CD4-positive, alpha-beta T cell treated with Interleukin-12 subunit alpha and Interleukin-12 subunit beta, for 1 hour (primary cell): ENCODE data around the gene BCAS1.

Experiments used
- DNase-seq: peaks from one replicate; pipeline ENCODE4 v3.0.0-alpha.2; 2020

The BCAS1 gene

DNA sequence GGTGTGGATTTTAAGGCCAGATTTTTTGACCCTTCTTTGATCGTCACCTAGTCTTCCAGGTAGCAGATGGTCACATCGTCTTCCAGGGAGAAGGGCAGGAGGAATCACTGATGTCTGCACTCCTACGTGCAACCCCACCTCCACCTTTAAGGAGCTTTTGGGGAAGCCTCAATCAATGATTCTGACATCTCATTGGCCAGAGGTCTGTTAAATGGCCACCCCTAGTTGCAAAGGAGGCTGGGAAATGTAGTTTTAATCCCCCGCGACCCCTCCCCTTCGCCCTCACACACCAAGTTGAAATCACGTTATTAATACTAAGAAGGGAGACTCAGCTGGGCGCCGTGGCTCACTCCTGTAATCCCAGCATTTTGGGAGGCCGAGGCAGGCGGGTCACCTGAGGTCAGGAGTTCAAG lies 151.4 kb downstream of the BCAS1 start:
- no peak for DNase-seq

GRCh38 chr20:53918020-53918311 lies 152.4 kb downstream of the BCAS1 start:
- no peak for DNase-seq

- DNase-seq = no peak
Measured at GRCh38 chr20:53917145-53918019, 153.0 kb downstream of the BCAS1 start.

DNA sequence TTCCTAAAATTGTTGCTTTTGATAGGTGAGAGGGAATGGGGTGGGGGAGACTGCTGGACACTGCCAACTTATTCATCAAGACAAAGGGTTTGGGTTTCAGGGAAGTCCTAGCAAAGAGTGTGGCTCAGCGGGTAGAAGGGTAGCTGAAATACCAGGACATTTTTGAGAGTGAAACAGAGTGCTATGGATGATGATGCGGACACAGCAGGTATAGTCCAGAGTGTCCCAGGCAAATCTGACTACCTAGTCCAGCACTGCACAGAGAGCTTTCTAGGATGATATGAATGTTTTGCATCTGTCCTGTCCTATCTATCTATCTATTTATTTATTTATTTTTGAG lies 154.3 kb downstream of the BCAS1 start:
- no peak for DNase-seq

GRCh38 chr20:53915446-53916172 lies 154.8 kb downstream of the BCAS1 start:
- DNase-seq = peak; percentile 93

DNA sequence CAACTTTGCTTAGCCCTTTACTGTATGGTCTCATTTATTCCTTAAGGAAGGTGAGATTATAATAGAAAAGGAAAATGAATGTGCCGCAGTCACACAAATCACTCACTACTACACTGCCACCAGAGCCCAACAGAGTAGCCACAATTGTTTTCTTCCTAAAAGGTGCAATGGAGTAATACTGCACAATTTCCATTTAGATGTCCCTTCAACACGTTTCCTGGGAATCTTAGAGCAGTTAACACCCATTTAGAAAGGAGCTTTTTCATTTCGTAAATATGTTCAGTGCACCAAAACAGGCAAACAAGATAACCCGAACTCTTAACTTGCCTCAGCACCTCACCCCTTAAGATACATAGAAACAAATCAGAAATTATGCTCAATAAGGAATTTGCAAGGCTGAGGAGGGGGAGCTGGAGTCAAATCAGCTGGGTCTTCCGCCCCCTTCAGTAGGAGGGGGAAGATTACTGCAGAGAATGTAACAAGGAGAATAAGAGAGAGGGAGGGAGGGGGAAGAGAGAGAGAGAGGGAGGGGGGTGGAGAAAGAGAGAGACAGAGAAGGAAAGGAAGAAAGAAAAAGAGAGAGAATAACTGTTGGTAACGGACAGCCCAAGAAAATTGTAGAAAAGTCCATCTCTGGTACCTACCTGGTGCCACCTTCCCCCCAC lies 155.5 kb downstream of the BCAS1 start:
- no peak for DNase-seq

DNA sequence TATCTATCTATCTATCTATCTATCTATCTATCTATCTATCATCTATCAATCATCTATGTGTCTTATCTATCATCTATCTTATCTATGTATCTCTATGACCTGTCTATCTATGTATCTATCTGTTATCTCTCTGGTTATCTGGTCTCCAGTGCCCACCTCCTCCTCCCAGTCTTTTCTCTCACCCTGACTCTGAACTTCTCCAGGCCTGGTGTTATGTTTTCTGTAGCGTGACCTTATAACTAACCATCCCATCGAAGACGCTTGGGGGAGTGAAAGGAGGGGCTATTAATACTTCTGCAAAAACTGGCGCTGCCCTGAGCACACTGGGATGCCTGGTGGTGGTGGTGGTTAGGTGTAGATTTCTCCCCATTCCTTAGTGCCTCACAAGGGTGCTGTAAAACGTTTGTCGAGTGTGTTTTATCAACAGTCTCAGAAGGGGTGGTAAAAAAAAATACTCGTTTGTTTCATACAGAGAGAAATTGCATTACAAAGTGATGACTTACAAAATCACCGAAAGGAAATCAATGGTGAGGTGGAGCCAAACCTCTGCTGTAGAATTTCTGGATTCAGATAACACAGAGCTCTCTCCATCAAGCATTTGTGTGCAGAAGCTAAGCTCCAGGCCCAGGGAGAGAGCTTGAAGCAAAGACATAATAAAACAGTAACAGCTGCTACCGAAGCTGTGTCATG lies 156.2 kb downstream of the BCAS1 start:
- no peak for DNase-seq

GRCh38 chr20:53911301-53911700 lies 159.1 kb downstream of the BCAS1 start:
- DNase-seq = no peak

DNA sequence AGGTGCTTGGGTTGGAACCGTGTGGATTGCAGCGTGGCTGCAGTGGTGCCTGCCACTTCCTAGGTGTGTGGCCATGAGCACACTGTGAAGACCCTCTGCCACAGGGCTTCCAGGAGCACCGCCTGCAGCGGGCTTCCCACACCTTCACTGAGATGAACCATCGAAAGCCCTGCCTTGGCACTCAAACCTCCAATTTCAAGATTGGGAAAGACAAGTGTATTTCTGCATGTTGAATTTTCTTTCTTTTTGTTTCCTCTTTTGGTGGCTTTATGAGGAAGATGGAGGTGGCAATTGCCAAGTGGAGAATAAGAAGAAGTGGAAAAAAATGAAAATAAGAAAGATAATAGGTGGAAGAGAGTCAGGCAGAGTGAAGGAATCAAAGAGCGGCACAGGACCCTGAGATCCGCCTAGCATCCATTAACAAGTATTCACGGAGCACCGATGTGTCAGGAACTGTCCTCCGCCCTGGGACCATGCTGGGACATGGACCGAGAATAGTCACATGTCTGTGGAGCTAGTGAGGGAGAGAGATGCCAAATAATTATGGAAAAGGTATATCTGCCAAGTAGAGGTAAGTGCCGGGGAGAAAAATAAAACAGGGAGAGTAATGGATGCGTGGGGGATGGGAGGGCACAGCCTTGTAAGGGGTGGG lies 159.9 kb downstream of the BCAS1 start:
- DNase-seq = no peak

GRCh38 chr20:53907968-53908751 lies 162.2 kb downstream of the BCAS1 start:
- DNase-seq = no peak

- no peak for DNase-seq
Measured at GRCh38 chr20:53905820-53906191, 164.6 kb downstream of the BCAS1 start.

GRCh38 chr20:53905019-53905819 lies 165.2 kb downstream of the BCAS1 start:
- DNase-seq = no peak

- no peak for DNase-seq
Measured at GRCh38 chr20:53904261-53904660, 166.1 kb downstream of the BCAS1 start.

GRCh38 chr20:53903652-53903987 lies 166.8 kb downstream of the BCAS1 start:
- DNase-seq = no peak

DNA sequence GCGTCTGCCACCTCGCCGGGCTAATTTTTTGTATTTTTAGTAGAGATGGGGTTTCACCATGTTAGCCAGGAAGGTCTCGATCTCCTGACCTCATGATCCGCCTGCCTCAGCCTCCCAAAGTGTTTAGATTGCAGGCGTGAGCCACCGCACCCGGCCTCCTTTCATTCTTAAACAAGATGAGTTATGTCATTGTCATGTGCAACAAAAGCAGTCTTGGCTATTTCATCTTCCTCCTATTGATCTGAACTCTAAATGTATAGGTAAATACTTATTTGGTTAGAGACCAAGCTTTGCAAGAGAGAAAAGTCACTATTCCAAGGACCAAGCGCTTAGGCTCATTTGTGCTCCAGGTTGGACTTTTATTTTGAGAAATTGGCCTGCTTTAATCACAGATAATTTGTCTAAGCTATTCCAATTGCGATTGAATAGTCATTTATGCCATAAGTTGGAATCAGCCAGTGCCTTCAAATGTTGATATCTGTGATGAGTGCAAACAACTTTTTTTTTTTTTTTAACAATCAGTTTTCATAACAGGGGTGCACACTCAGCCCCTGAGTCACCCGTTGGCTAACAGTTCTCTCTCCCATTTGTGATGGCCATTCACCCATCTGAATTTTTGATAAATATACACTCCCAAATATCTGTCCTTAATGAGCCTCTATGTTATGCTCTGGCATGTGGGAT lies 167.3 kb downstream of the BCAS1 start:
- DNase-seq = no peak

DNA sequence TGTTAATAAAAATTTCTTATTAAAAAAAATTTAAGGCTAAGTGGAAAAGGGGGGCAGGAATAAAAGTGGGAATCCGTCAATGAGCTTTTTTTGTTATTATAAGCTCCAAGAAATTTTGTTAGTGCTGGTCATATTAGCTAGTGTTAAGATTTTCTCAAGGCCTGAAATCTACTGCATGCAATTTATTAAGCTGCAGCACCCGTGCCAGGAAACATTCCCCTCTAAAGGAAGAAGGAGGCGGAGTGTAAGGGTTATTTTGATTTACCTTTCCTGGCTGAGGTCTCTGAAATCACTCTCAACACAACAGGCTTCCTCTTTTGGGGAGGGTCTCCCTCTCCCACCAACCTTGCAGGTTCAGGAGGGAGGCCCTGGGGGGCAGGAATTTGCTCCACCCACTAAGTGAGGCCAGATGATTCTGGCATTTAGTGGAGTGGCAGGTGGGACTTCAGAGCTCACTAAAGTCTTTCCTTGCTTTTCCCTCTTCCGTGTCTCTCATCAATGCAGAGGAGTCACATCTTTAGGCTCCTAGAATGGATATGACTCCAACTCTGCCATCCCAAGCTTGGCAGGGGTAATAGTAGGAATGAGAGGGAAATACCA lies 168.8 kb downstream of the BCAS1 start:
- no peak for DNase-seq

- no peak for DNase-seq
Measured at GRCh38 chr20:53901064-53901463, 169.3 kb downstream of the BCAS1 start.

DNA sequence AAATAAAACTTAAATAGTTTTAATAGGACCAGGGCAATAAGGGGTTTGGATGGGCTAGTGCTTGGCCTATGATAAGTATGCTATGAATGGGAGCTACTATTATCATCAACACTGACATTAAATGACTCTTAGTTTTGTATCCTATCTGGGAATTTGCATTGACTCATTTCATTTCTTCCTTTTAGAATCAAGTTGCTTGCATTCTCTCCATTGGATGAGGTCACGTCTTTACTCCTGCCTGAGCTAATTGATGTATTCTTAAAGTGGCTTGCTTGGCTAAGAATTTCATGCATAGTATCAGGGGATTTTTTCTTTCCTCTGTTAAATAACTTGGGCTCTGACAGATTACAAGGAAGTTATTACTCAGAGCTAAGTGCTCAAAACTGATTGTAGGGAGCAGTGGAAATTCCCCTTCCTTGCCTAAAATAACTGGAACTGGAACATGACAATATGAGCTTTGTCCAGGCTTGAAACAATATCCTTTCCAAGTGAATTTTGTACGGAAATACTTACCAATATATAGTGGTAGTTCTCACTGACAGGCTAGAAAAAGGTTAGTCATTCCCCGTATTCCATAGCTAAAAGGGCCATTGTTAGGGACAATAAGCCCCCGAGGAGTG lies 169.9 kb downstream of the BCAS1 start:
- DNase-seq = no peak

DNA sequence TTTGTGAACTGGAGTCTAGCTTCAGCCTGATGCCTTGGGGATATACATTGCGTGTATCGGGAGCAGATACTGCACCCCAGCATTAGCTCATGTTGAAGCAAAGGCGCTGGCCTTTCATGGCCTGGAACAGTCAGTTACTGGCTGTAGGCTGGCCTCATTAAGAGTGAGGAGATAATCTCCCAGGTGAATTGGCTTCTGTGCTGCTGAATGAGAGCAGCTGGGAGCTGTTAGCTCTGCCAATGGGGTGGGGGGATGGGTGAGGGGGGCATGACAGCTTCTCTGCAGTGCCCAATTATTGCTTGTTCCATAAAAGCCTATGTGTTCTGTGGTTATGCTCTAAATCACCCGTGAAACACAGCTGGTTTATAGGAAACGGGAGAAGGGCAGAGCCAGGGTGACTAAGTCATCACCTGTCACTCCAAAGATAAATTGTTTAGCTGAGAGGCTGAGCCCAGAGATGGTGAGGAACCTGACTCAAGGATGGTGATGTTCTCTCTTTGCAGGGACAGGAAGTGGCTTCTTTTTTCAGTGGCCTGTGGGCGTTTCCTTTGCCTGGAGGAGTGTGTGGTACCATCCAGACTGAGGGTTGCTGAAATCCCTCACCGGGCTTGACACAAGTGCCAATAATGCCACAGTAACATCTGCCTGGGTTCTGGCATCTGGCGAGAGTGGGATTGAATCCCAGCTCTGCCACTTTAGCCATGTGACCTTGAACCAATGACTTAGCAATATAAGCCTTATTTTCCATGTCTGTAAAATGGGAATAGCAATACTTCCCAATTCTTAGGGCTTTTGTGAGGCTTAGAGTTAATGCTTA lies 170.8 kb downstream of the BCAS1 start:
- peak; percentile 68 for DNase-seq
